Mammary epithelial cell (primary cell): ENCODE measurements around the gene TECR.

Experiments
- EZH2 ChIP-seq: IDR thresholded peaks from 2 replicates; pipeline ENCODE4 v1.6.1; 2012; ENCODE audit warnings: low read length, inconsistent platforms, borderline replicate concordance
- TF ChIP-seq, protein P1 (sequence below), 2 donors: IDR thresholded peaks in 1 of 2; conservative IDR thresholded peaks in 1 of 2; 2 replicates each; pipeline ENCODE4 v1.5.1; 2011 to 2012; ENCODE audit warnings: inconsistent platforms in 2 of 2, low read length in 2 of 2, mild to moderate bottlenecking in 2 of 2, control low read depth in 1 of 2, low read depth in 1 of 2; ENCODE audit not compliant: insufficient read depth in 1 of 2; ENCODE audit errors: extremely low read depth in 1 of 2

DNA sequence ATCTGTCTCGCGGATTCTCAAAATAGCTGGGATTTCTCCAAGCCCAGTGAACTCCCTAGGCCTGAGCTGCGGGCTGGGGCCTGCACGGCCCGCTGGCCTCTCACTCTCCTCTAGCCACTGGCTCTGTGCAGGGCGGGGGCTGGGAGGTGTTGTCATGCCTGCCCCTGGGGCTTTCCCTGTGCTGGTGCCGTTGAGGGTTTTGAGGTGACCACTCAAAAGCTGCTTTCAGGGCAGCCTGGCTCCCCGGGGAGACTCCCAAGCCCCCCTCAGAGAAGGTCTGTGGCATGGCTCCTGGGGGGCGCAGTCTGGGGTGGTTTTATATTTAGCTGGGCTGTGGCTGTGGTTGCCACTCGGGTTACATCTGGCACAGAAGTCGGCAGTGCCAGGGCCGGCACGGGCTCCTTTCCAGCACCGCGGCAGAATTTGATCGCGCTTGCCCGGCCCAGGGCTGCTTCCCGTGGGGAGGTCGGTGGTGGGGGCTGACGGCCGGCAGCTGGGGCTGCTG, 32.5 kb downstream of the TECR start:
- TF ChIP-seq, protein P1, sequence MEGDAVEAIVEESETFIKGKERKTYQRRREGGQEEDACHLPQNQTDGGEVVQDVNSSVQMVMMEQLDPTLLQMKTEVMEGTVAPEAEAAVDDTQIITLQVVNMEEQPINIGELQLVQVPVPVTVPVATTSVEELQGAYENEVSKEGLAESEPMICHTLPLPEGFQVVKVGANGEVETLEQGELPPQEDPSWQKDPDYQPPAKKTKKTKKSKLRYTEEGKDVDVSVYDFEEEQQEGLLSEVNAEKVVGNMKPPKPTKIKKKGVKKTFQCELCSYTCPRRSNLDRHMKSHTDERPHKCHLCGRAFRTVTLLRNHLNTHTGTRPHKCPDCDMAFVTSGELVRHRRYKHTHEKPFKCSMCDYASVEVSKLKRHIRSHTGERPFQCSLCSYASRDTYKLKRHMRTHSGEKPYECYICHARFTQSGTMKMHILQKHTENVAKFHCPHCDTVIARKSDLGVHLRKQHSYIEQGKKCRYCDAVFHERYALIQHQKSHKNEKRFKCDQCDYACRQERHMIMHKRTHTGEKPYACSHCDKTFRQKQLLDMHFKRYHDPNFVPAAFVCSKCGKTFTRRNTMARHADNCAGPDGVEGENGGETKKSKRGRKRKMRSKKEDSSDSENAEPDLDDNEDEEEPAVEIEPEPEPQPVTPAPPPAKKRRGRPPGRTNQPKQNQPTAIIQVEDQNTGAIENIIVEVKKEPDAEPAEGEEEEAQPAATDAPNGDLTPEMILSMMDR (conservative IDR thresholded peaks at IDR 0.05 in 1 of 2, IDR thresholded peaks at IDR 0.05 in 1 of 2; ENCODE audit: extremely low read depth in 1 of 2, insufficient read depth in 1 of 2, low read depth in 1 of 2, low read length in 2 of 2), result no peak
- no peak for TF ChIP-seq EZH2
